ENCODE results near the gene PSMD2.

DNA sequence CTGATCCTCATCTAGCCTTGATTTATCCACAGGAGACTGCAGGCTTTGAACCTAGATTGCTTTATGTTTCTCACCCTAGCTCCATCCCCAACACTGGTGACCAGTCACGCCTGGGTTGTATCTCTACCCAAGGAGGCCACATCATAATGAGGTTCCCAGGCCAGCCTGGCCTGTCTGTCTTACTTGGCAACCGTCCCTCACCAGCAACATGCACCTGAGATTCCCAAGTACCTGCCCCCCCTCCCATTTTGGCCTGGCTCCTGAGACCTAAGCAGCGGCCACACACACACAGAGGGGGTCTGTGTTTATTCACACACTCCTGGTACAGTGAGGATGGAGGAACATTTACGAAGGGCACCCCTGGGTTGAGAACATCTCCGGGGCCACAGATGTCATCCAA, 40.1 kb upstream of the PSMD2 start:
- no peak for TF ChIP-seq EP300 (IDR thresholded peaks at IDR 0.05; ENCODE audit: borderline replicate concordance in 1 of 2, low read depth in 2 of 2, low read length in 2 of 2)
- TF ChIP-seq, protein P1, sequence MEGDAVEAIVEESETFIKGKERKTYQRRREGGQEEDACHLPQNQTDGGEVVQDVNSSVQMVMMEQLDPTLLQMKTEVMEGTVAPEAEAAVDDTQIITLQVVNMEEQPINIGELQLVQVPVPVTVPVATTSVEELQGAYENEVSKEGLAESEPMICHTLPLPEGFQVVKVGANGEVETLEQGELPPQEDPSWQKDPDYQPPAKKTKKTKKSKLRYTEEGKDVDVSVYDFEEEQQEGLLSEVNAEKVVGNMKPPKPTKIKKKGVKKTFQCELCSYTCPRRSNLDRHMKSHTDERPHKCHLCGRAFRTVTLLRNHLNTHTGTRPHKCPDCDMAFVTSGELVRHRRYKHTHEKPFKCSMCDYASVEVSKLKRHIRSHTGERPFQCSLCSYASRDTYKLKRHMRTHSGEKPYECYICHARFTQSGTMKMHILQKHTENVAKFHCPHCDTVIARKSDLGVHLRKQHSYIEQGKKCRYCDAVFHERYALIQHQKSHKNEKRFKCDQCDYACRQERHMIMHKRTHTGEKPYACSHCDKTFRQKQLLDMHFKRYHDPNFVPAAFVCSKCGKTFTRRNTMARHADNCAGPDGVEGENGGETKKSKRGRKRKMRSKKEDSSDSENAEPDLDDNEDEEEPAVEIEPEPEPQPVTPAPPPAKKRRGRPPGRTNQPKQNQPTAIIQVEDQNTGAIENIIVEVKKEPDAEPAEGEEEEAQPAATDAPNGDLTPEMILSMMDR (IDR thresholded peaks at IDR 0.05; ENCODE audit: control extremely low read depth in 1 of 3, insufficient read depth in 1 of 3, low read depth in 1 of 3, low read length in 3 of 3) = no peak
- no peak for TF ChIP-seq SUZ12 (IDR thresholded peaks at IDR 0.05; ENCODE audit: low read length)
- TF ChIP-seq SIN3A (conservative IDR thresholded peaks at IDR 0.05 in 1 of 2, IDR thresholded peaks at IDR 0.05 in 1 of 2; ENCODE audit: low read depth in 1 of 2, low read length in 2 of 2) = no peak
- no peak for TF ChIP-seq EZH2 (IDR thresholded peaks at IDR 0.05; ENCODE audit: low read depth, low read length, severe bottlenecking)
- TF ChIP-seq SIX5 (IDR thresholded peaks at IDR 0.05; ENCODE audit: low read depth, low read length) = no peak
- no peak for TF ChIP-seq JUND (IDR thresholded peaks at IDR 0.05; ENCODE audit: low read length)
- no peak for TF ChIP-seq KDM5A (IDR thresholded peaks at IDR 0.05; ENCODE audit: low read length)
- no peak for TF ChIP-seq POLR2AphosphoS5 (IDR thresholded peaks at IDR 0.05; ENCODE audit: low read depth, low read length)
- no peak for TF ChIP-seq TAF1 (IDR thresholded peaks at IDR 0.05; ENCODE audit: low read depth, low read length)
- TF ChIP-seq, protein P2, sequence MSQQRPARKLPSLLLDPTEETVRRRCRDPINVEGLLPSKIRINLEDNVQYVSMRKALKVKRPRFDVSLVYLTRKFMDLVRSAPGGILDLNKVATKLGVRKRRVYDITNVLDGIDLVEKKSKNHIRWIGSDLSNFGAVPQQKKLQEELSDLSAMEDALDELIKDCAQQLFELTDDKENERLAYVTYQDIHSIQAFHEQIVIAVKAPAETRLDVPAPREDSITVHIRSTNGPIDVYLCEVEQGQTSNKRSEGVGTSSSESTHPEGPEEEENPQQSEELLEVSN (IDR thresholded peaks at IDR 0.05) = no peak
- no peak for TF ChIP-seq CREB1 (IDR thresholded peaks at IDR 0.05)
- TF ChIP-seq BCL11A (IDR thresholded peaks at IDR 0.05; ENCODE audit: low read depth in 2 of 2, low read length in 2 of 2) = no peak
- TF ChIP-seq SP4 (IDR thresholded peaks at IDR 0.05; ENCODE audit: low read length) = no peak

All from H1 (cell line).